Fibroblast of skin of right biceps (primary cell): ENCODE results near the gene NDUFB6.

Experiments used
- DNase-seq: peaks from one replicate; pipeline ENCODE4 v3.0.0-alpha.2; 2013

The NDUFB6 gene

GRCh38 chr9:32516241-32516640 is 56.7 kb downstream of the NDUFB6 start:
- DNase-seq = no peak

GRCh38 chr9:32508728-32509127 is 64.2 kb downstream of the NDUFB6 start:
- no peak for DNase-seq

- DNase-seq = no peak
These were observed 70.0 kb downstream of the NDUFB6 start for GRCh38 chr9:32503008-32503407.
